ENCODE data around the gene ABT1. TPM values are rescaled to one million over a fixed set of nuclear protein-coding genes. Genes with fewer than 3 reads are reported as not detected.
A peak's percentile ranks its signal among the peaks of the same experiment; 100 is the strongest.

ABT1 gene
- total and polyA plus RNA-seq, 2 of the 8 experiments (the other 6 are each of a cell fraction or from before 2014, with no cell fraction given), result 20.5 to 30.7 TPM

DNA sequence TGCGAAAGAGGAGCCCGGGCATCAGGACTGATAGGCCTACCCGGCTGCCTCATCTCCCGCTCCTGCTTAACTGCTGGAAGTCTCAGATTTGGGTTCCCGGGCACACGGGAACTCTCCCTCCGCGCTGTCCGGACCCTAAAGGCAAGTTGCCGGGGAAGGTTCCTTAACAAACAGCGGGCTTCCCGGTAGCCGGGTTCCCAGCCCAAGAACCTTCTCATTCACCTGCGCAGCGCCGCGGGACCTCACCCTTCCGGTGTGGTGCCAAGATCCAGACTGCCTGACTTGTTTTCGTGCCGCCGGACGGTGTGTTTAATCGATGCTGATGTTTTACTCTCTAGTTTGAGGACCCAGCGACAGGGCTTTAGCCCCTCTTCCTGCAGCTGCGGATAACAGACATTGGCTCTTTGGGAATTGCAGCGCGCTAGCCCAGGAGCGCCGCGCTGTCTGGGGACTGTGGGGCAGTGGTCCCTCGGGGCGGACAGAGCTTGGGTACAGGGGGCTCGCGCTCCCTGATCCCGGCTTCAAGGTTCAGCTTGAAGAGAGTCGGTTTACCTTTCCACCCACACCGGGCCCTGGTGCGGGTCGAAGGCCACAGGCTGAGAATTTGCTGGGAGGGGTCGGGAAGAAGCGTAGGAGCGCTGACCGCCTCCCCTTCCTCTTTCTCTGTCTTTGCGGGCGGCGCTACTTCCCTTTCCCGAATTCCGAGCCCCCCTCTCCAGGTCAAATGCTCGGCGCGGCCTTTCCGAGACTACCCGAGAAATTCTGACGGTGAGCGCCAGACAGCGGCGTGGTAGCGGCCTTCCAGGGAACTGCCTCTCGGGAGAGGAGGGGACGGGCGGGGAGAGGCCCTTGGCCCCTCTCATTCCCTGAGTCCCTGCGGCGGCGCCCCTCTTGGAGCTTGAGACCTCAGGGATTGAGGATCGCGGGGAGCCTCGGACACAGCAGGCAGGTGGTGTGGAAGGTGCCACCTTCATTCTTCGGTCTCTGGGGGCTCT is 17.2 kb downstream of the ABT1 start:
- H3K27me3 ChIP-seq (replicated peaks in 1 of 4; ENCODE audit: control insufficient read depth in 3 of 4, extremely low read depth in 1 of 4, insufficient read depth in 3 of 4, low read length in 3 of 4), result peaks cover 34 to 55% (median 41%) of the 10 kb centered on the region in 4 experiments
- no peak overlapping the region for H3K14ac ChIP-seq (ENCODE audit: insufficient read length)
- CTCF ChIA-PET (ENCODE audit: partially characterized antibody), result interaction anchor here (0.6 to 1.9 kb wide), 5 partner anchors 8 to 614 kb away, joined by 3 to 7 read pairs (median 4); no protein-coding TSS in a partner anchor
- DNase-seq (ENCODE audit: low read depth in 1 of 2, low spot score in 2 of 2), result peak in 1 of 2 experiments; percentile 68
- no peak overlapping the region for H4K5ac ChIP-seq (ENCODE audit: insufficient read length, low read depth, low read length)
- H4K20me1 ChIP-seq (replicated peaks in 1 of 2; ENCODE audit: control insufficient read depth in 1 of 2, insufficient read depth in 2 of 2, low read length in 2 of 2), result no peaks in the 10 kb centered on the region
- H2BK15ac ChIP-seq (ENCODE audit: low read length), result no peak overlapping the region
- H2BK120ac ChIP-seq (replicated peaks; ENCODE audit: low read depth, low read length), result no peak overlapping the region
- H2BK12ac ChIP-seq (ENCODE audit: low read depth, low read length), result no peak overlapping the region
- no peaks in the 10 kb centered on the region for H3K79me1 ChIP-seq (ENCODE audit: low read depth, low read length)
- peak overlapping the region; percentile 97 for H2AFZ ChIP-seq (ENCODE audit: low read length)
- no peak overlapping the region for H2BK20ac ChIP-seq (ENCODE audit: low read length)
- H2AK5ac ChIP-seq (ENCODE audit: low read depth, low read length), result no peak overlapping the region
- H3K79me2 ChIP-seq (ENCODE audit: control insufficient read depth in 1 of 2, insufficient read depth in 2 of 2, low read length in 2 of 2), result no peaks in the 10 kb centered on the region
- H3K4me2 ChIP-seq (ENCODE audit: insufficient read depth in 1 of 2, low read depth in 2 of 2, low read length in 2 of 2), result peak overlapping the region; percentile 91 to 95
- H3K23ac ChIP-seq (ENCODE audit: insufficient read length), result no peak overlapping the region
- H2BK5ac ChIP-seq (ENCODE audit: low read depth, low read length), result no peak overlapping the region
- no peak overlapping the region for H3K4ac ChIP-seq (replicated peaks; ENCODE audit: insufficient read length, low read depth, low read length)
- no peak overlapping the region for H3K56ac ChIP-seq (replicated peaks; ENCODE audit: insufficient read length, low read depth, low read length)
- POLR2A ChIA-PET (ENCODE audit: partially characterized antibody), result interaction anchor here (1.0 to 1.7 kb wide), 3 partner anchors 140 to 533 kb away, joined by 4 to 5 read pairs (median 5); a partner anchor contains a TSS
- FAIRE-seq, result no peak
- no peak overlapping the region for H4K8ac ChIP-seq (ENCODE audit: extremely low read depth, insufficient read depth, low read length)
- H3K18ac ChIP-seq (ENCODE audit: extremely low read depth, low read length), result no peak overlapping the region
- 1% methylated on average over 57 of the region's 68 CpGs; no CpG with 5 or more reads in 1 of the 2 experiments for WGBS, 2 experiments (ENCODE audit: extremely low coverage in 1 of 2, insufficient coverage in 1 of 2, insufficient read length in 1 of 2, insufficient replicate concordance in 2 of 2, low coverage in 1 of 2, low lambda C conversion rate in 2 of 2, missing lambda C conversion rate in 1 of 2)
- peak overlapping the region in 2 of 4 experiments; percentile 4 to 8; a peak in 3 of 7 replicates for H3K9ac ChIP-seq (replicated peaks in 1 of 4; ENCODE audit: extremely low read depth in 1 of 4, low read depth in 3 of 4, low read length in 3 of 4)
- peak overlapping the region; percentile 73 to 86 (median 80) for H3K4me3 ChIP-seq (ENCODE audit: extremely low read depth in 1 of 4, insufficient read depth in 2 of 4, low read depth in 3 of 4, low read length in 4 of 4)
- peaks cover 13% of the 10 kb centered on the region; the same call in 1 of the 2 replicates for H3K23me2 ChIP-seq (ENCODE audit: low read depth, low read length)
- H3K4me1 ChIP-seq (replicated peaks in 1 of 4; ENCODE audit: control insufficient read depth in 3 of 4, insufficient read depth in 4 of 4, low read length in 3 of 4), result peaks cover 0 to 4% (median 0%) of the 10 kb centered on the region in 4 experiments; a peak in 3 of 7 replicates
- no peaks in the 10 kb centered on the region for H3K36me3 ChIP-seq (ENCODE audit: control insufficient read depth in 2 of 4, insufficient read depth in 4 of 4, low read length in 3 of 4)
- H3K9me3 ChIP-seq (ENCODE audit: insufficient read depth in 2 of 2, low read depth in 1 of 2, low read length in 1 of 2), result no peaks in the 10 kb centered on the region
- H3K27ac ChIP-seq (ENCODE audit: low read depth, low read length), result no peak overlapping the region
- no peak overlapping the region for H4K91ac ChIP-seq (replicated peaks; ENCODE audit: insufficient read length, low read length)
- 0 out of 2 replicates have a peak, but pooled peaks have one; percentile 71 for TF ChIP-seq RBBP5 (IDR thresholded peaks at IDR 0.05; ENCODE audit: borderline replicate concordance, low read depth, low read length)
- peak; percentile 81 for TF ChIP-seq EZH2 (IDR thresholded peaks at IDR 0.05; ENCODE audit: low read depth, low read length, severe bottlenecking)
- peak; percentile 96 for TF ChIP-seq KDM4A (IDR thresholded peaks at IDR 0.05; ENCODE audit: low read depth, low read length, severe bottlenecking)
- 0 out of 4 replicates have a peak, but pooled peaks of 1 of the 2 experiments have one; percentile 27 for TF ChIP-seq SIN3A (conservative IDR thresholded peaks at IDR 0.05 in 1 of 2, IDR thresholded peaks at IDR 0.05 in 1 of 2; ENCODE audit: low read depth in 1 of 2, low read length in 2 of 2)
- TF ChIP-seq, protein P1, sequence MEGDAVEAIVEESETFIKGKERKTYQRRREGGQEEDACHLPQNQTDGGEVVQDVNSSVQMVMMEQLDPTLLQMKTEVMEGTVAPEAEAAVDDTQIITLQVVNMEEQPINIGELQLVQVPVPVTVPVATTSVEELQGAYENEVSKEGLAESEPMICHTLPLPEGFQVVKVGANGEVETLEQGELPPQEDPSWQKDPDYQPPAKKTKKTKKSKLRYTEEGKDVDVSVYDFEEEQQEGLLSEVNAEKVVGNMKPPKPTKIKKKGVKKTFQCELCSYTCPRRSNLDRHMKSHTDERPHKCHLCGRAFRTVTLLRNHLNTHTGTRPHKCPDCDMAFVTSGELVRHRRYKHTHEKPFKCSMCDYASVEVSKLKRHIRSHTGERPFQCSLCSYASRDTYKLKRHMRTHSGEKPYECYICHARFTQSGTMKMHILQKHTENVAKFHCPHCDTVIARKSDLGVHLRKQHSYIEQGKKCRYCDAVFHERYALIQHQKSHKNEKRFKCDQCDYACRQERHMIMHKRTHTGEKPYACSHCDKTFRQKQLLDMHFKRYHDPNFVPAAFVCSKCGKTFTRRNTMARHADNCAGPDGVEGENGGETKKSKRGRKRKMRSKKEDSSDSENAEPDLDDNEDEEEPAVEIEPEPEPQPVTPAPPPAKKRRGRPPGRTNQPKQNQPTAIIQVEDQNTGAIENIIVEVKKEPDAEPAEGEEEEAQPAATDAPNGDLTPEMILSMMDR (IDR thresholded peaks at IDR 0.05; ENCODE audit: control extremely low read depth in 1 of 3, insufficient read depth in 1 of 3, low read depth in 1 of 3, low read length in 3 of 3), result peak in 1 of 3 experiments; percentile 4; a peak in 1 of 4 replicates
- peak; percentile 86 for TF ChIP-seq CTBP2 (IDR thresholded peaks at IDR 0.05; ENCODE audit: borderline replicate concordance, insufficient read depth, insufficient read length, low read length)
